Activated T-helper 1 cell treated with Interleukin-2 at 50 U/mL for 16 hours (primary cell): ENCODE results near the gene BICD1.
"Not testable (repeated sequence)": the region's sequence is repeated elsewhere in the genome, so short reads cannot be mapped to it uniquely, and the experiment has no call there.

Experiments
- DNase-seq: peaks from one replicate; pipeline ENCODE4 v3.0.0-alpha.2; 2020; ENCODE audit warnings: low read depth

BICD1 gene

DNA sequence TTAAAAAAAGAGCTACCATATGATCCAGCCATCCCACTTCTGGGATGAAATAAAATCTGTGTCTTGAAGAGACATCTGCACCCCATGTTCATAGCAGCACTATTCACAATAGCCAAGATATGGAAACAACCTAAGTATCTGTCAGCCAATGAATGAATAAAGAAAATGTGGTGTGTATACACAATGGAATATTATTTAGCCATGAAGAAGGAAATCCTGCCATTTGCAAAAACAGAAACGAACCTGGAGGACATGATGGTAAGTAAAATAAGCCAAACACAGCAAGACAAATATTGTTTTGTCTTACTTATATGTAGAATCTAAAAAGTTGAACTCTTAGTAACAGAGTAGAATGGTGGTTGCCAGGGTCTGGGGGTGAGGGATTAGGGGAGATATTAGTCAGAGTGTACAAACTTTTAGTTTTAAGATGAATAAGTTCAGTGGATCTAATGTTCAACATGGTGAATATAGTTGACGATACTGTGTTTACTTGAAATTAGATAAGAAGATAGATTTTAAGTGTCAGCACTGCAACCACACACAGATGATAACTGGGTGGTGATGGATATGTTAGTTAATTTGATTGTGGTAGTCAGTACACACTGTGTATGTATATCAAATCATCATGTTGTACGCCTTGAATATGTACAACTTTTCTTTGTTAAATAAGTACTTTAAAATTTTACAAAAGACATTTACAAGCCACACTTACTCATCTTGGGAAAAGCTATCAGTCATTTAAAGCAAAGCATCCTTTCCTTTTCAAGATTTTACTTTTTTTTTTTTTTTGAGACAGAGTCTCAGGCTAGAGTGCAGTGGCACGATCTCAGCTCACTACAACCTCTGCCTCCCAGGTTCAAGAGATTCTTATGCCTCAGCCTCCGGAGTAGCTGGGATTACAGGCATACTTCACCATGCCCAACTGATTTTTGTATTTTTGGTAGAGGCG, 89.9 kb downstream of the BICD1 start:
- DNase-seq = no peak

DNA sequence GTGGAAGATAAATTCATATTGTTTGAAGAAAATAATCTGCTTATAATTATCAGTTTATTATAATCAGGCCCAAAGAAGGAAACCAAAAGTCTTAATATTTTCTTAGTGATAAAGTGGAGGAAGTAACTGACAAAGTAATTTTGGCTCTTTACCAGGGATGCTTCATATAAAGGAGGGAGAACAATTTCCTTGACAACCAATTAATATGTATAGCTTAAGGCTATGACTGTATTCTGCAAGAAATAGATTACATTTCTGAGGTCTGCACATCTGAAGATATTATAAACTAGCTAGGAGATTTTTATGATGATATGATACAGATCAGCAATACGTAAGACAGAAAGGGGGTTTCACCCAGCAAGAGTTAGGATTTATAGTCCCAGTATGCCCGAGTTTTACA, 90.8 kb downstream of the BICD1 start:
- no peak for DNase-seq

DNA sequence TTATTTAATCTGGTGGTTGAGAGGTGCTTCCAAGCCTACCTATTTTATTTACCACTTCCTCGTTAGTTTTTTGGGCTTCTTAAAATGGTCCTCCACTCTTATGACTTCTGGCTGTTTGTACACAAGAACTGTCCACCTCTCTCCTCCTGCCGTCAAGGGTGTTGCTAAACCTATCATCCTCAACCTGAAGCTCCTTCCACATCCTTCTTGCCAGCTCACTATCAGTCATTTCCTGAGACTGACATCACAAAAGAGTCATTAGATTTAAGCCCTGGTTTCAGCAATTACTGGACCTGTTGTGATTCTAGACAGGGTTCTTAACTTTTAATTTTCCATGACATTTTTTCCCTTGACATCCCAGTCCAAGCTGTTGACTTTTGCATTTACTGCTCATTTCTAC, 91.9 kb downstream of the BICD1 start:
- DNase-seq = no peak

DNA sequence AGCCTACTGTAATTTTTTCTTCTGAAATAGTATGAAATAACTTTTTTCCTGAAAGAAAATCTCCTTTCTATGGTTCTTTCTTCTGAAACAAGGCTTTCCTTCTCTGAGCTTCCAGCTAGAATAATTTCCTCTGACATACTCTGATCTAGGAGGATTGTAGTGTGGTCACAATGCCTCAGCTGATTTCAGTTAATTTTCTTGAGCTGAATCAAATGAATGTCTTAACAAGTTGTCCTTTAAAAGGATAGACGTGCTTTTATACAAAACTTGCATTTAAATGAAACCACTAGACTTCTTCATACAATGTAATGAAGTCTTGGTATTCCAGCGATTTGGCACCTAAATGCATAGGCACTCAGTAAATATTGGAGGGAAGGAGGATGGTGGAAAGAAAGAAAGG, 94.4 kb downstream of the BICD1 start:
- DNase-seq = no peak

DNA sequence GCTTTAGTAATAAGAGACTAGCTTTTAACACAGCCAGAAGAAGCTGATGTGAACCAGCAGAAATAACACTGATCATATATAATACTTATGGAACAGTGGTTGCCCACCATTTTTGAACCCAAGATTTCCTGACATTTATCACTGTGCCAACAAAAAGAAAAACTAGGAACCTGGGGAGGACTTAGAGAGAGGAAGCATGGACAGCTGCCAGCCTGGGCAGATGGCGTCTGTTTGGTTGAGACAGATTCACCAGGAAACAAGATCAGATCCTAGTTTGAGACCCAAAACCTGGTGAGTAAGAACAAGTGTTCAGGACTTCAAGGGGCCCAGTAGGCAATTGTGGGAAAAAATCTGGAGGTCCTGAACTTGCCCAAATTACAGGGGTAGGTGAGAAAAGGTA, 95.3 kb downstream of the BICD1 start:
- DNase-seq = no peak

DNA sequence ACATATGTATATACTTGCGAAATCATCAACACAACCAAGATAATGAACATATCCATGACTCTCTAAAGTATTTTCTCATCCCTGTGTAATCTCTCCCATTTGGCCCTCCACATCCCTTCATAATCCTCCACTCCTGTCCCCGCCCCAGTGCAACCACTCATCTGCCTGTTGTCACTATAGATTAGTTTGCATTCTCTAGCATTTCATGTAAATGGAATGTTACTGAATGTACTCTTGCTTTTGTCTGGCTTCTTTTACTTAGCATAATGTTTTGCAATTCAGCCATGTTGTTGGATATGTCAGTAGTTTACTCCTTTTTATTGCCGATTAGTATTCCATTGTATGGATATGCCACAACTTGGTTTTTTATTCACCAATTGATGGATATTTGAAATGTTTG, 99.1 kb downstream of the BICD1 start:
- DNase-seq = no peak

DNA sequence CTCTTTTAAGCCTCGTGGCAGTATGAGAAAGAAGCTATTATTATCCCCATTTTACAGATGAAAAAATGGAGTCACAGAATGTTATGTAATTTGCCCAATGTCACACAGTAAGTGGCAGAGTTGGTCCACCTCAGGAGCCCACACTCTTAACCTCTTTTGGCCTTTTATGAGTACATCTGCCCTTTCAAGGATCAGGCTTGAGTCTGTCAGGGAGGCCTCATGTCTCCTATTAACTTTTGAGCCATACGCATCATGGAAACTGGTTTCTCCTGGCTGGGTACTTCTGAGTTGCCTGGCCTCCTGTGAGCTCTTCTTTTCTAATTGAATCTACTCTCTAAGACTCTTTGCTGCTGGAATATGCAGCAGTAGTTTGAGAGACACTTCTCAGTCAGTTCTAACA, 101.7 kb downstream of the BICD1 start:
- no peak for DNase-seq

DNA sequence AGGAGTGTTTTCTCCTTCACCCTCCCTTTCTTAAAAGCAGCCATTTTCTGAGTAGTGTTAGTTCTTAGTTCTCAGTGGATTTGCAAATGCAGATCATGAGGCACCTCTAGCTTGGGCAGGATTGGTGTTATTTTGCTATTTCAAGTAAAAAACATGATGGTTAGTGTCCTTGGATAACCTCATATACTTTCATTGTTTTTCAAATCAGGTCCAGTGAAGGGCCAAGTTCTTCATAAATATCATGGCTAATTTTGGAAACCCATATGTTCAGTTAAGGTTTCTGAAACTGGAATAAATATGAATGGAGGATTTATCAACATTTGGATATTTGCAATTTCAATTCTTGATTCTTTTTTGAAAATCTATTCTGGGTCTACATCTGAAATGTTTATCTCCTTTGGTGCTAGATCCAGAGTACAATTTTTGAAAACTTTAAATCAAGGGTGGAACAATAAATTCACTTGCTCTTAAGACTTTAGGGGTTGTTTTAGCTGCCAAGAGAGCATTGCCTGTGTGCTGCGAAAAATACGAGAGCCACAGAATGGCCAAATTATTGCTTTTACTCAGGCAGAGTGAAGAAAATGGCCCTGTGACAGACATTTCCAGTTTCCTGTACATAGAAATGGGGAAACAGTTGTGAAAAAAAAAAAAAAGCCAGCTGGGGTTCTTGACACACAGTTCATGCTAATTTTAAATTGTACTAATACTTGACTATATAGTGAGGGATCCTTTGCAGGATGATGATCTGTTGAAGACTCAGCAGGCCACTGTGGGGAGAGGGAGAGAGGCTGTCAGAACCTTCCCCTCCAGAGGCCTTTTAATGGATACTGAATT, 104.6 kb downstream of the BICD1 start:
- DNase-seq = no peak

DNA sequence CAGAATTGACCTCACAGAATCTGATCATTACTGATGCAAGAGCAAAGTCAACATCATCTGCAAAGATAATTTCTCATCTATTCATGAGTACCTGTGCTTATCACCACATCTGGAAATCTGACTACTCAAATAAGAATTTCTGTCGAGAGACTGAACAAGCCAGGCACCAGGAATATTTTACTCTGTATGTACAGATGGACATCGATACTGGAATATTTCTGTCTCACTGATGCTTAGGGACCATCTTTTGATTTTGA, 105.2 kb downstream of the BICD1 start:
- no peak for DNase-seq

DNA sequence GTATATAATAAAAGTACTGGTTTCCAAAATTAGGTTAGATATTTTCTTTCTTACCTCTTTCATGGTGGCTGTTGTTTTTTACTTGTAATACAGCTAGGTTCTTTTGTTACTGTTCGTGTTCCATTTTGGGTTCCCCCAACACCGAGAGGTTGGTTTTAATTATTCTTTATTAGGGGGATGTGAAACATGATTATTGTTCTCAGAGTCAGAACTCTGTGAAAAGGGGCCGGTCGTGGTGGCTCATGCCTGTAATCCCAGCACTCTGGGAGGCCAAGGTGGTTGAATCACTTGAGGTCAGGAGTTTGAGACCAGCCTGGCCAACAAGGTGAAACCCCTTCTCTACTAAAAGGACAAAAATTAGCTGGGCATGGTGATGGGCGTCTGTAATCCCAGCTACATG, 108.1 kb downstream of the BICD1 start:
- DNase-seq = no peak

DNA sequence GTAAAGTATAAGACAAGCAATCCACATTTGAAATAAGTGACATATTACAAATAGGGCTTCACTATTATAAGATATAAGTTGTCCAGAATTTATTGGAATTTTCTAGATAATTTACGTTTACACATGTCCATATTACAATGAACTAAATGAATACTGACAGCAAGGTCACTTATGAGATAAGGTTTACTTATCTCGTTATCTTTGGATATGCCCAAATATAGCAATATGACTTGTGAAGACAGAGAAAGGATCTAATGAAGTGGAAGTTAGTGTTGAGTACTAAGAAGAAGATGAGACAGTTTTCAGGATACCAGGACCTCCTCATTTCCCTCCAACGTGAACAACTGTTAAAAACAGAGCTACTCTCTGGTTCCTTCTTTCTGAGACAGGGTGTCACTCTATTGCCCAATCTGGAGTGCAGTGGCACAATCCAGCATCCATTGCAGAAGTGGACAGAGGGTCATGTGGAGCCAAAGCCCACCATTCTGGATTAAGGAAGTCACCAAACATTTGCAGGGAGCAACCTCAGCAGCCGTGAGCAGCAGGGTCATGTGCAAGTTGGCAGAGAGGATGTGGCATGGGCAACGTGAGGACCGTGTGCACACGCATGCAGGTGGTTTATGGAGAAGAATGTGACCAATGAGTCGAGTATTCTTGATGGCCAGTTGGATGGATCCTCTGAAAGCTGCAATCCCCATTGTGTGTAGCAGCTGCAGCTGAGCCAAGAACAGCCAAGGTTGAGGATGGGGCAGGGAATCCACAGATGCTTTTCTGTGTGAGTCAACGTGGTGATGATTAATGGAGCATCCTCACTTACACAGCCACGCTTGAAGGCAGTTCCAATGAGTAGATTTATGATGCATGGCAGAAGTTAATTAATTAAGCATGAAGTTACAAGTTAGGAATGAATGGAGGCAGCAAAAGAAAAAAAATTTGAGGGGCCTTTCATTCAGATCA, 111.0 kb downstream of the BICD1 start:
- DNase-seq = no peak

DNA sequence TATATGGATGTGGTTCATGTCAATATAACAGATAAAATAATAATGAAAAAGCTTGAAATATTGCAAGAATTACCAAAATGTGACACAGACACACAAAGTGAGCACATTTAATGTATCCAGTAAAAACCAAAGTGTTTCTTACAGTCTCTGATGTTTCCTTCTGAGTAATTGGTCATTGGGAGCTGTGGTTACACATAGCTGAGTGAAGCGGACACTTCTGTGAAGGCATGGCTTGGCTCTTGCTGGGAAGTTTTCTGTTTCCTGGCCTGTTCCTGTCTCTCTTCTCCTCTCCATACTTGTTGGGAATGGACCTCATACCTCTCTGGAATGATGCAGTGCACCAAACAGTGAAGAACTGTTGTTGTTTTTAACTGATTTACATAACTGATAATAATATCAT, 117.3 kb downstream of the BICD1 start:
- DNase-seq = no peak

DNA sequence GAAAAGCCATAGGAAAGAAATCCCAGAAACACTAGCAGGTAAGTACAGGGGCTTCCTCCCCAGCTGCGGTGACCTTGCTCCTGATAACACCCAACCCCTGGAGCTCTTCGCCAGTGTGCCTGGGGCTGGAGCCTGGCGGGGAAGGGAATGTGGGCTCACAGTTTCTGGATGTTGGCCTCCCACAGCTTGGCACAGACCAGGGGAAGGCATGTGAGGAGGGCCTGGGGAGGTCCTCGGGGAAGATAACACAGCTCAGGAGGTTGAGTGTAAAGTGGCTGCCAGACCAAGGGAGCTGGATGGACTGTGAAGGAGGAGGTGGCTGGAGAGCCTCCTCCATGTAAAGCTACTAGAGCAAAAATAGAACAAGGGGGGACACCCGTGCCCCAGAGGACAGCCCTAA, 120.1 kb downstream of the BICD1 start:
- DNase-seq = no peak

DNA sequence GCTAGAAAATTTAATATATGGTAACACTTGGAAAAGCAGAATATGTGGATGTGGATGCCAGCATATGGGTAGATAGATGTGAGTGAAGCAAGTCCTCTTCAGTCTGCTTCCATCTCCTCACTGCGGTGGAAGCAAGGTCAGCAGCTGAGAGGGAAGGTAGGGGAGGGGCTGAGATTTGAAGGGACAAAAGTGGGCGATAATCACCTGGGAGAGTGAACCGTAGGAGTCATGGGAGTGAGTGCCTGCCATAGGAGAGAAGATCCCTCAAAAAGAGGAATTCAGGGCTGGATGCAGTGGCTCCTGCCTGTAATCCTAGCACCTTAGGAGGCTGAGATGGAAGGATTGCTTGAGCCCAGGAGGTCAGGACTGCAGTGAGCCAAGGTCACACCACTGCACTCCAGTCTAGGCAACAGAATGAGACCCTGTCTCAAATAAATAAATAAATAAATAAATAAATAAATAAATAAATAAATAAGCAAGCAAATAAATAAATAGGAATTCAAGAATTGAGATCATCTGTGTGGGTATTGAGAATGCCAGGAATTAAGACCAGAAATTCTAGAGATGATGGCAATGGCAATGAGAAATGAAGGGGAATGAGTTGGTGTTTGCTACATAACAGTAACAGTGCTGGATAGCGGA, 123.4 kb downstream of the BICD1 start:
- no peak for DNase-seq

DNA sequence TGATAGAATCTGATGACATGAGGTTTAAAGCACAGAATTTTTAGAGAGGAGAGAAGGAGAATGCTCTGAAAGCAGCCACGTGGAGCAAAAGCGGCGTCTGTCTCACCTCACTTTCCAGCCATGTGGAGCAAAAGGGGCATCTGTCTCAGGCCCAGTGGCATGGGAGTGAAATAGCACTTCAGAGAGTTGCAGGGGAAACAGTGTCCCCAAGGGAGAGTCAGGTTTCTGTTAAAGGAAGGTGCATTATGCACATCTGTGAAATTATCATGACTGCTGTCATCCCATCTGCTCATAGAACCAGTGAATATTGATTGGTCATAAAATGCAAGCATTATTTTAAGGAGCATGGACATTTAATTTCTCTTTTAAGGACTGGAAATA, 124.0 kb downstream of the BICD1 start:
- DNase-seq = no peak

DNA sequence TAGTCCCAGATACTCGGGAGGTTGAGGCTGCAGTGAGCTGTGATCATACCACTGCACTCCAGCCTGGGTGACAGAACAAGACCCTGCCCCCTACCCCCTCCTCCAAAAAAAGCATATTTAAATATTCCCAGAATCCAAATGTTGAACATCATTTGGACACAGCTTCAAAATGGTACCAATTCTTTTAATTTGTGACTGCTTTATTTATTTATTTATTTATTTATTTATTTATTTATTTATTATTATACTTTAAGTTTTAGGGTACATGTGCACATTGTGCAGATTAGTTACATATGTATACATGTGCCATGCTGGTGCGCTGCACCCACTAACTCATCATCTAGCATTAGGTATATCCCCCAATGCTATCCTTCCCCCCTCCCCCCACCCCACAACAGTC, 124.7 kb downstream of the BICD1 start:
- not testable (repeated sequence) for DNase-seq

DNA sequence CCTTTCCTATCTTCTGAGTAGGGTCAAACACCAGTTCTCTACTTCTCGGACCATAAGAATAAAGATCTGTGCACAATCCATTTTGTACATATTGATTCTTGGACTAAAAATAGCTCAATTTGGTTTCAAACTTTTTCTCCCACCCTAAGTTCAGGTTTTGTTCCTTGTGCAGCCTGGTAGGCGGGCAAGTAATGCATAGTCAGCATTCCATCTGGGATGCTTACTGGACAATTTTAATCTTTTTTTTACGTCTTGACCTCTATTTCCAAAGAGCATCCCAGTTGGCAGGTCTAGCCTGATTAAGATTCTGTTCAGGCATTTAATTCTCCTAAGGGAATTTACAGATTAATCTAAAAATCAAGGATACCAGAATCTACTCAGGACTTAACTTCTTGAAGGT, 126.9 kb downstream of the BICD1 start:
- no peak for DNase-seq

DNA sequence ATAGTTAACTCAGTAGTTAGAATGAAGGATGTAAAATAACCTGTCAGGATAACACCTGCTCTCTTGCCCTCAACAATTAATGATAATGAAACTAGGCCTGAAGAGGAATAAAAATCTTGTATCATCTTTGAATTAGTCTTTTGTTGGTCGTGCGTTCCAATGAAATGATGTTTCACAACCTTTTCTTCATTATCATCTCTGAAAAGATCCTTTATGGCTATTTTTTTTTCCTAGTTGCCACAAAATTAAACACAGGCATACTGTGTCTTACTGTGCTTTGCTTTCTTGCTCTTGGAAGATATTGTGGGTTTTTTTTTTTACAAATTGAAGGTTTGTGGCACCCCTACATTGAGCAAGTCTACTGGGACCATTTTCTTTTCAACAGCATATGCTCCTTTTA, 128.6 kb downstream of the BICD1 start:
- no peak for DNase-seq

DNA sequence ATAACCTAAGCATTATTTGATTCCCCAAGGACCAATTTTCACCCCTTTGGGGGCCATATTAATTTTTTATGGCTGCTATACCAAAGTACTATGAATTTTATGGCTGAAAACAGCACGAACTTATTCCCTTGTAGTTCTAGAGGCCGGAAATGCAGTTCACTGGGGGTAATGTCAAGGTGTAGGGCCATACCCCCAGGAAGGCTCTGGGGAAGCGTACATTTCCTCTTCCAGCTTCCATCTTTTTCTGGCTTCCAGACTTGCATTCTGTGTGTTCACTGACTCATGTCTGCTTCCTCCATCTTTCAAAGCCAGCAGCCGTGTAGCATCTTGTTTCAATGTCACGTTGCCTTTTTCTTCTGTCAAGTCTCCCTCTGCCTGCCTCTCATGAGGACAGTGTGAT, 133.5 kb downstream of the BICD1 start:
- DNase-seq = no peak

DNA sequence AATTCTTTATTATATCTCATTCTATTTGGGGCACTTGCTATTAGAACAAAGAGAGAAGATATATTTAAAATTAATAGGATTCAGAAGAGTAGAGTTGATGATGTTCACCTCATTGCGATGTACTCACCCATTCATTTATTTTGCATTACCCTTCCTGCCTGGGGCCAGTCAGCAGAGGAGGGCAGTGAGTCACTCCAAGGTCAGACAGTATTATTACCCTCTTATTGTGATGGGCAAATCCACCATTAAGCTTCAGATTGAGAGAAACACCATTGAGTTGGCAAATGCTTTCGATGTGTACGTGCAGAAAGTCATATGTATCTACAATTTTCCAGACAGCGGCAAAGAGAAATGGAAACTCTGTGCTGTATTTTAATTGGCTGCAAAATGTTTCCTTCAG, 134.2 kb downstream of the BICD1 start:
- DNase-seq = no peak

DNA sequence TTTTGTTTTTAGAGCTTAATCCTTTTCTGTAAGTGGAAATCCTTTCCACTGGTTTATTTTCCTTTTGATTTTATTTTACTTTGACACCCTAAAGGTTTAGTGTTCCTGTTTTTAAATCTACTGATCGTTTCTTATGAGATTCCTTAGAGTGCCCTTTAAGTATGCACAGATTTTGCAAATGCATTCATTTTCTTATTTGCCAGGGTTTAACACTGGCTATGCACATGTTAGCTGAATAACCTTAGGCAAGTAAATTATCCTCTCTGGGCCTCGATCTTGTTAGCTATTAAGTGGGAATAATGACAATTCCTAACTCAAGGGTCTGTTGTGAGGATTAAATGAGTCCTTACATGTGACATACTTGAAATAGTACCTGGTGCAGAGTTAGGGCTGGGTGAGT, 136.0 kb downstream of the BICD1 start:
- DNase-seq = no peak
